GM20000 (cell line): ENCODE data around the gene DNMBP.
"Not testable (repeated sequence)": the region's sequence is repeated elsewhere in the genome, so short reads cannot be mapped to it uniquely, and the experiment has no call there.

Source experiments
- DNase-seq: peaks from one replicate; pipeline ENCODE4 v3.0.0; 2012; ENCODE audit warnings: low spot score
- TF ChIP-seq, protein P1 (sequence below): IDR thresholded peaks from 2 replicates; pipeline ENCODE4 v1.5.1; 2012; ENCODE audit warnings: mild to moderate bottlenecking, control low read depth; ENCODE audit errors: extremely low read depth, missing control alignments

DNMBP gene

DNA sequence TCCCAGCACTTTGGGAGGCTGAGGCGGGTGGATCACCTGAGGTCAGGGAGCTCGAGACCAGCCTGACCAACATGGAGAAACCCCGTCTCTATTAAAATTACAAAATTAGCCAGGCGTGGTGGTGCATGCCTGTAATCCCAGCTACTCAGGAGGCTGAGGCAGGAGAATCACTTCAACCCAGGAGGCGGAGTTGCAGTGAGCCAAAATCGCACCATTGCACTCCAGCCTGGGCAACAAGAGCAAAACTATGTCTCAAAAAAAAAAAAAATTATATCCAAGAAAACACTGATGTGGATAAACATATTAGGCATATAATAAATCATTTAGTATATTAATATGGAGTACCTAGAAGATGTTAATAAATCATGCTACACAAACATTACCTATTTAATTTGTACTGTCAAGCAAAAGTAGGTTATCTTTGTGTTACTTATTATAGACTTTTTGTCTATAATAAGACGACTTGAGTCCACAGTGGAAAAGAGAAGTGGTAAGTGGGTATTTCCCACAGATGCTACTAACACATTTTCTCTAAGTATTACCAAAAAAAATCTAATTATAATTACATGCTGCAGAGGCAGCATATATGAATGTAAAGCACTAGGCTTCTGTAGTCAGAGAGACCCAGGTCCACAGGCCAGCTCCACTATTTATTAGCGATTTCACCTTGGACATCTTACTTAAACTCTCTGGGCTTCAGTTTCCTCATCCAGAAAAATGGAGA lies 34.5 kb downstream of the DNMBP start:
- TF ChIP-seq, protein P1, sequence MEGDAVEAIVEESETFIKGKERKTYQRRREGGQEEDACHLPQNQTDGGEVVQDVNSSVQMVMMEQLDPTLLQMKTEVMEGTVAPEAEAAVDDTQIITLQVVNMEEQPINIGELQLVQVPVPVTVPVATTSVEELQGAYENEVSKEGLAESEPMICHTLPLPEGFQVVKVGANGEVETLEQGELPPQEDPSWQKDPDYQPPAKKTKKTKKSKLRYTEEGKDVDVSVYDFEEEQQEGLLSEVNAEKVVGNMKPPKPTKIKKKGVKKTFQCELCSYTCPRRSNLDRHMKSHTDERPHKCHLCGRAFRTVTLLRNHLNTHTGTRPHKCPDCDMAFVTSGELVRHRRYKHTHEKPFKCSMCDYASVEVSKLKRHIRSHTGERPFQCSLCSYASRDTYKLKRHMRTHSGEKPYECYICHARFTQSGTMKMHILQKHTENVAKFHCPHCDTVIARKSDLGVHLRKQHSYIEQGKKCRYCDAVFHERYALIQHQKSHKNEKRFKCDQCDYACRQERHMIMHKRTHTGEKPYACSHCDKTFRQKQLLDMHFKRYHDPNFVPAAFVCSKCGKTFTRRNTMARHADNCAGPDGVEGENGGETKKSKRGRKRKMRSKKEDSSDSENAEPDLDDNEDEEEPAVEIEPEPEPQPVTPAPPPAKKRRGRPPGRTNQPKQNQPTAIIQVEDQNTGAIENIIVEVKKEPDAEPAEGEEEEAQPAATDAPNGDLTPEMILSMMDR, result no peak
- DNase-seq, result peak; percentile 39

DNA sequence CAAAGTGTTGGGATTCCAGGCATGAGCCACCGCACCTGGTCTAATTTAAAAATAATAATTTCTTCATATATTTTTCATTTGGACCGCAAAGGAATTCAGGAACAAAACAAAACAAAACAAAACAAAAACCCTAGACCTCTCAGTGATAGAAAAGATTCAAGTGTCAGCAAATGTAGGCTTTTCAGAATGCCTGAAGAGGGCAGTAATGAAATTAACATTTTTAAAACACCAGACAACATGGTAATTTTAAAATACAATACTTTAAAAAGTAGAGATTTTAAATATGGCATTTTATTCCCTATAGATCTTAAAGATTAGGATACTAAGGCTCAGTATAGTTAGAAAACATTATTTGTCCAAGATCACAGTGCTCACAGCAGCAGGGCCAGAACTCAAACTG lies 36.6 kb downstream of the DNMBP start:
- TF ChIP-seq, protein P1, result no peak
- DNase-seq, result no peak

DNA sequence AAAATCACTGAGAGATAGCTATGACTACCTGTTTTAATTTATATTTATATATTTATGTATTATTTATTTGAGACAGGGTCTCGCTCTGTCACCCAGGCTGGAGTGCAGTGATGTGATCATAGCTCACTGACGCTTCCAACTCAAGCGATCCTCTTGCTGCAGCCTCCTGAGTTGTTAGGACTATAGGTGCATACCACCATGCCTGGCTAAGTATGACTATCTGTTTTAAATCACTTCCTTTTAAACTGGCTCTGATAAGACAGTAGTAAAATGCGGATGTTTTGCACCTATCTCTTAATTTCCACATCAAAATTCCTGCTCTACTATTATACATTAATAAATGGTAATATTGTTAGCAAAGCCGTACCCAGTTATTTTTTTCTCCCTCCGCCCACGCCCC lies 41.8 kb downstream of the DNMBP start:
- TF ChIP-seq, protein P1, result no peak
- DNase-seq, result no peak

DNA sequence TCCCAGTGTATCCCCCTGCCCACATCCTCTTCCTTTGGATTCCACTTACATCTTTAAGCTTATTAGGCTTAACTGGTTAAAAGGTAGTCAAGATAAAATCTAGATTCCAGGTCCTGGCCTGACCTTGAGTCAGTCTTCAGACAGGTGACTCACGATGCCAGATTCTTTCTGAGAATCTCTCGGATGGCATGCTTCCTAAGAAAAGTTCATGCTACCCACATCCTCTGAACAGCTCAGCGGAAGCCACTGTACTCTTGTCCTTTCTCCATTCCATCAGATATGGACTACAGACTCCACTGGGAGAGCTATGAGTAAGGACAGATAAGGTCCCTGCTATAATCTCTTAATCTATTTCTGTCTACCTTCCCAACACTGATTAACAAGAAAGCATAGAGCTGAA lies 43.4 kb downstream of the DNMBP start:
- TF ChIP-seq, protein P1, result no peak
- no peak for DNase-seq

DNA sequence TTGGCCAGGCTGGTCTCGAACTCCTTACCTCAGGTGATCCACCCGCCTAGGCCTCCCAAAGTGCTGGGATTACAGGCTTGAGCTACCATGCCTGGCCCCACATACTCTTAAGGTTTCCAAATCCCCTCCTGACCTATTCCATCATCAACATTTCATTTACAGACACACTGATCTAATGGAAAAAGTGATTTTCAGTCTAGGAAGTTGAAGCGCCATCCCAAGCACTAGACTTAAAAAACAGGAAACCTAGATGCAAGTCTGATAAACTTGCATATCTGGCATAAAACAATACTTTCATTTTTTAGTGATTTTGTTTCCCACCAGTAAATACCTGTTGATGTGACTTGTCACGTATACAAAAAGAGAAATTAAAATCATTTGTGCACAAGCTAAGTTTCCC lies 44.0 kb downstream of the DNMBP start:
- no peak for DNase-seq
- TF ChIP-seq, protein P1, result no peak

DNA sequence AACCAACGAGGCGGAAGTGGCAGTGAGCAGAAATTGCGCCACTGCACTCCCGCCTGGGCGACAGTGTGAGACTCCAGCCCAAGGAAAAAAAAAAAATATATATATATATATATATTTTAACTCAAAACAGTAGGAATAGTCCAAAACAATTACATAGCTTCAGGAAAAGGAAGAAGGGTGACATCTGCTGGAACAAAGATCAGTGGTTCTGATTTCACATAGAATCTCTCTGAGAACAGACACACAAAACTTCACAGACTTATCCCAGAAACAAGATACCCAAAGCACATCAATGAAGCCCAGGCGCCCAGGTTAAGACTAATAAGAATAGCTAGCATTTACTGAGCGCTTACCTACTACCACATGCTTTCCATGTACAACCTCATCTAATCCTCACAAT lies 45.0 kb downstream of the DNMBP start:
- TF ChIP-seq, protein P1, result no peak
- no peak for DNase-seq

DNA sequence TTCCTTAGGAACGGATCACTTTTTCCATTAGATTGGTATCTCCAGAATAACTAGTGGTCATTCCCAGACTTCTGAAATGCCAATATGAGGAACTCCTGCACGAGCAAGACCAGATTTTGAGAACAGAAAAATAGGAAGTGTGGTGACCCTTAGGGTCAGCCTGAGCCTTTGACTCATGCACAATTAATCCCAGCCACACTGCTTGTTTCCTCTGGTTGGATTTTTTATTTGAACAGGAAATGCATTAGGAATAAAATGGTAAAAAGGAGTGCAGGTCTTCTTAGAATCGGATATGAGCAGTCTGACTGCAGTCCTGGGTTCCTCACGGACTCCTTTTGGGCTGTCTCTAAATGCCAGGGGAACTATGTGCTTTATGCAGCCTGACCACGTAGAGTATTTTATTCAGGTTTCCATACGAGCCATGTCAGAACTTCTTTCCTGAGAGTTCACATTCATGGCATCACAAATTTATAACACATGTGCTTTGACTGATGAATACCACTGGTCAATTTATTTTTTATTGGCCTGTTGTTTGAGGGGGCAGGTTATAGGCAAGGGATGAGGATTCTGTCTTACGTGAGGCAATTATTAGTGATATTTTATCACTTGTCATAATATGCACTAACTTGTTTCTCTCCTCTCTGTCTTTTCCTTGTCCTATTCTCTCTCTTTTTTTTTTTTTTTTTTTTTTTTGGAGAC lies 46.1 kb downstream of the DNMBP start:
- DNase-seq, result not testable (repeated sequence)

DNA sequence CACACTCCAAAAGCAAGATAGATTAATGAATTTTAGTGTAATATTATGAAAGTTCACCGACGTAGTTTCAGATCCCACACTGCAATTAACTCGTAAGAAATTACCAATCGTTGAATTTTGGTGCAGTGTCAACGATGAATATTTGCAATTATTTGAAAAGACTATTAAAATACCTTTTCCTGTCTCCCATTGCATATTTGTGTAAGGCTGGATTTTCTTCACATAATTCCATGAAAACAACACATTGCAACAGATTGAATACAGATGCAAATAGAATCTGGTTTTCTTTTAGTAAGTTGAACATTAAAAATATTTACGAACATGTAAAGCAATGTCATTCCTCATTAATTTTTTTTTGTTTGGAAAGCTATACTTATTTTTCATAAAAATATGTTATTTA lies 50.9 kb downstream of the DNMBP start:
- DNase-seq, result no peak
- TF ChIP-seq, protein P1, result no peak
